GM12878 (cell line): Measurements from ENCODE around the gene CTCFL. TPM values are rescaled to one million over a fixed set of nuclear protein-coding genes. Genes with fewer than 3 reads are reported as not detected.

ENCODE experiments used
- ATAC-seq: fragments of 200-7000 bp; cut with Tn5 transposase; 3 replicates; pipeline ENCODE4 v1.9.1; 2020; ENCODE audit warnings: mild to moderate bottlenecking, moderate library complexity
- BruUV-seq: library from RNA; stranded (reverse); fragments of 400-500 nt; replicated peaks from 2 replicates; lab custom pipeline; 2021; lab: Mats Ljungman, UMichigan
- CTCF ChIA-PET: fragments of 300-600 bp; sonication (Branson Sonifier 250); formaldehyde crosslinking; extraction: SDS; loops from one replicate; lab custom pipeline; 2021; ENCODE audit warnings: inconsistent platforms; lab: Yijun Ruan, JAX
- POLR2A ChIA-PET: fragments of 350-600 bp; formaldehyde crosslinking; extraction: SDS; loops from one replicate; lab custom pipeline; 2021; ENCODE audit warnings: inconsistent platforms; lab: Charles Lee
- RAD21 ChIA-PET: fragments of 300-600 bp; sonication (Branson Sonifier 250); formaldehyde crosslinking; loops from one replicate; lab custom pipeline; 2023; ENCODE audit warnings: antibody characterized with exemption; ENCODE audit not compliant: unreplicated experiment; lab: Charles Lee
- SMC1A ChIA-PET: fragments of 300-600 bp; sonication (Branson Sonifier 250); formaldehyde crosslinking; loops from one replicate; lab custom pipeline; 2023; ENCODE audit not compliant: unreplicated experiment, uncharacterized antibody; lab: Charles Lee
- DNase-seq: peaks from one replicate; pipeline ENCODE4 v3.0.0-alpha.2; 2011; ENCODE audit warnings: low read depth, low spot score
- FAIRE-seq: peaks from 3 replicates; lab custom pipeline; 2011; peaks lifted over from hg19 to GRCh38; lab: Jason Lieb, UNC
- H2AFZ ChIP-seq: 2 replicates; pipeline ENCODE4 v1.6.0; 2011; ENCODE audit warnings: low read depth, low read length, control low read depth; ENCODE audit not compliant: control insufficient read depth
- H3K27ac ChIP-seq: 2 replicates; pipeline ENCODE4 v1.5.1; 2011; ENCODE audit warnings: control low read depth; ENCODE audit not compliant: control insufficient read depth, insufficient read depth
- H3K27me3 ChIP-seq, 2 experiments: replicated peaks in 1 of 2; 2 replicates each; pipeline versions ENCODE4 v1.6.0 to v1.6.1; 2011; ENCODE audit warnings: low read length in 1 of 2; ENCODE audit not compliant: control insufficient read depth in 2 of 2, insufficient read depth in 2 of 2
- H3K36me3 ChIP-seq, 2 experiments: 2 replicates each; pipeline ENCODE4 v1.5.1; 2011; ENCODE audit warnings: low read length in 1 of 2; ENCODE audit not compliant: control insufficient read depth in 2 of 2, insufficient read depth in 2 of 2
- H3K4me1 ChIP-seq: 2 replicates; pipeline ENCODE4 v1.6.1; 2011; ENCODE audit warnings: mild to moderate bottlenecking, low read length, moderate library complexity, mixed read lengths; ENCODE audit not compliant: control insufficient read depth, insufficient read depth
- H3K4me2 ChIP-seq: 2 replicates; pipeline ENCODE4 v1.6.0; 2011; ENCODE audit warnings: control low read depth; ENCODE audit not compliant: control insufficient read depth, insufficient read depth
- H3K4me3 ChIP-seq: fragments of 200-600 bp; sonication (generic); 2 replicates; pipeline ENCODE4 v1.5.1; 2016
- H3K79me2 ChIP-seq: 2 replicates; pipeline ENCODE4 v1.6.0; 2011; ENCODE audit warnings: low read length; ENCODE audit not compliant: control insufficient read depth, insufficient read depth
- H3K9ac ChIP-seq: 2 replicates; pipeline ENCODE4 v1.8.0; 2011; ENCODE audit warnings: low read length, control low read depth, mixed read lengths; ENCODE audit not compliant: control insufficient read depth, insufficient read depth
- H3K9me3 ChIP-seq: replicated peaks from 3 replicates; pipeline ENCODE4 v1.5.1; 2011; ENCODE audit warnings: mild to moderate bottlenecking, low read length; ENCODE audit not compliant: control insufficient read depth, insufficient read depth
- H4K20me1 ChIP-seq: 2 replicates; pipeline ENCODE4 v1.6.0; 2011; ENCODE audit not compliant: control insufficient read depth, insufficient read depth
- ATF7 ChIP-seq: fragments of 450-650 bp; IDR thresholded peaks from 2 replicates; pipeline ENCODE4 v1.6.1; 2016; ENCODE audit warnings: low read depth, mild to moderate bottlenecking
- E4F1 ChIP-seq: fragments of 450-650 bp; IDR thresholded peaks from 2 replicates; pipeline ENCODE4 v1.6.1; 2018; ENCODE audit warnings: borderline replicate concordance, mild to moderate bottlenecking; ENCODE audit not compliant: partially characterized antibody
- EED ChIP-seq: sonication (generic); IDR thresholded peaks from 2 replicates; pipeline ENCODE4 v1.6.1; 2016; ENCODE audit warnings: antibody characterized with exemption, low read depth
- EGR1 ChIP-seq, 2 experiments: IDR thresholded peaks; 1 replicate in 1 of 2; 2 replicates in 1 of 2; pipeline ENCODE4 v1.6.1; 2011 to 2012; ENCODE audit warnings: low read depth in 2 of 2, low read length in 2 of 2, borderline replicate concordance in 1 of 2, mild to moderate bottlenecking in 1 of 2, moderate library complexity in 1 of 2
- FOS ChIP-seq: IDR thresholded peaks from 3 replicates; pipeline ENCODE4 v1.6.1; 2011; ENCODE audit warnings: borderline replicate concordance; ENCODE audit not compliant: insufficient read length; ENCODE audit errors: extremely low read depth
- FOXK2 ChIP-seq: fragments of 450-650 bp; IDR thresholded peaks from 2 replicates; pipeline ENCODE4 v1.6.1; 2017; ENCODE audit warnings: mild to moderate bottlenecking, moderate library complexity
- HSF1 ChIP-seq: fragments of 150-350 bp; IDR thresholded peaks from 2 replicates; pipeline ENCODE4 v1.6.1; 2014; ENCODE audit warnings: mild to moderate bottlenecking, low read depth, low read length
- MTA2 ChIP-seq: fragments of 450-650 bp; IDR thresholded peaks from 2 replicates; pipeline ENCODE4 v1.6.1; 2016; ENCODE audit warnings: low read depth, mild to moderate bottlenecking, moderate library complexity
- RELA ChIP-seq: fragments of 450-650 bp; IDR thresholded peaks from 2 replicates; pipeline ENCODE4 v1.8.0; 2014; ENCODE audit warnings: borderline replicate concordance; ENCODE audit not compliant: partially characterized antibody
- SKIL ChIP-seq: fragments of 450-650 bp; IDR thresholded peaks from 2 replicates; pipeline ENCODE4 v1.6.1; 2017; ENCODE audit warnings: mild to moderate bottlenecking, low read depth, inconsistent platforms; ENCODE audit not compliant: poor library complexity, severe bottlenecking
- STAT1 ChIP-seq: fragments of 450-650 bp; conservative IDR thresholded peaks from 2 replicates; pipeline ENCODE4 v1.6.1; 2014; ENCODE audit warnings: antibody characterized with exemption, mild to moderate bottlenecking
- WGBS: methylation state at CpG from one replicate; pipeline ENCODE4 v1.1.6; 2016; ENCODE audit warnings: low lambda C conversion rate; ENCODE audit not compliant: insufficient replicate concordance, insufficient coverage; ENCODE audit errors: missing lambda C conversion rate; 5-methylcytosine and 5-hydroxymethylcytosine counted together
- in situ Hi-C: fragments of 300-500 bp; cut with MboI; formaldehyde crosslinking; loops from 9 replicates; pipeline ENCODE4 v1.14.3; 2018; ENCODE audit warnings: mixed read lengths
- intact Hi-C: fragments of 100-400 bp; cut with micrococcal nuclease; formaldehyde crosslinking; loops from one replicate; pipeline ENCODE4 v1.14.2; 2022; ENCODE audit not compliant: unreplicated experiment
- polyA plus RNA-seq, 11 experiments: library from polyadenylated mRNA; depleted of rRNA in 4 of 11; unstranded in 6 of 11; stranded (reverse) in 5 of 11; fragments of >200 nt; fragmentation: Nextera tagmentation in 4 of 11; fragmentation: Illumina TruSeq in 1 of 11; extraction: Ambion mirVana in 4 of 11; extraction: Trizol in 1 of 11; gene quantifications; 1 replicate in 1 of 11; 2 replicates in 10 of 11; pipeline versions ENCODE4 v1.2.1 to v1.2.3, GENCODE V29; 2011 to 2016; ENCODE audit warnings: inconsistent platforms in 2 of 11, missing spikeins in 2 of 11, low read depth in 1 of 11
- total RNA-seq, 4 experiments: library from RNA; depleted of rRNA in 3 of 4; stranded (reverse); fragments of >200 nt in 3 of 4; fragmentation: Illumina TruSeq in 1 of 4; extraction: Trizol in 1 of 4; gene quantifications; 2 replicates each; pipeline versions ENCODE4 v1.2.1 to v1.2.3, GENCODE V29; 2013 to 2021

CTCFL gene
- total and polyA plus RNA-seq, 10 of the 15 experiments (the other 5 are each of a cell fraction or from before 2014, with no cell fraction given): 0.06 to 0.20 (median 0.11) TPM; not detected in 4

- Histone ChIP-seq H4K20me1 (no peaks in the 10 kb centered on the region), H3K27ac (no peak overlapping the region), H3K27me3 (peaks cover 1 to 4% of the 10 kb centered on the region in 2 experiments; a peak in 3 of 4 replicates), H3K9ac (no peak overlapping the region), H3K4me2 (no peak overlapping the region), H3K79me2 (no peaks in the 10 kb centered on the region), H3K9me3 (no peaks in the 10 kb centered on the region), H3K4me1 (no peaks in the 10 kb centered on the region), H2AFZ (no peak overlapping the region), H3K36me3 (no peaks in the 10 kb centered on the region), H3K4me3 (no peak overlapping the region)
- in situ Hi-C loops (no loop called here), intact Hi-C loops (no loop called here)
- no peak for DNase-seq
- FAIRE-seq: no peak
- ChIA-PET SMC1A (no interaction called here), CTCF (no interaction called here), RAD21 (no interaction called here), POLR2A (no interaction called here)
- no peak for ATAC-seq
- WGBS: 51% methylated on average over 12 of the region's 12 CpGs
- BruUV-seq: no TSS peak
- no peak for TF ChIP-seq EED
- no peak for TF ChIP-seq RELA
- TF ChIP-seq MTA2: no peak
- TF ChIP-seq EGR1 (IDR thresholded peaks at IDR 0.05; ENCODE audit: borderline replicate concordance in 1 of 2, low read depth in 2 of 2, low read length in 2 of 2): no peak
- no peak for TF ChIP-seq FOS
- TF ChIP-seq ATF7: no peak
- TF ChIP-seq HSF1: no peak
- TF ChIP-seq SKIL: no peak
- no peak for TF ChIP-seq E4F1
- TF ChIP-seq FOXK2: no peak
- no peak for TF ChIP-seq STAT1
Measured at GRCh38 chr20:57545927-57546662, 21.2 kb upstream of the CTCFL start.
